ENCODE measurements around the gene TMPO.
A peak's percentile ranks its signal among the peaks of the same experiment; 100 is the strongest.
"Not testable (repeated sequence)": the region's sequence is repeated elsewhere in the genome, so short reads cannot be mapped to it uniquely, and the experiment has no call there.

TMPO gene

GRCh38 chr12:98509063-98509462 lies 6.3 kb upstream of the TMPO start:
- POLR2A ChIA-PET = interaction anchor here (1.4 kb wide), 1 partner anchor 16 kb away, joined by 4 read pairs; no protein-coding TSS in a partner anchor
- TF ChIP-seq FOXK2 (IDR thresholded peaks at IDR 0.05) (no peak), SUZ12 (IDR thresholded peaks at IDR 0.05) (no peak), CTBP1 (IDR thresholded peaks at IDR 0.05; ENCODE audit: borderline replicate concordance) (no peak), LEF1 (IDR thresholded peaks at IDR 0.05; ENCODE audit: borderline replicate concordance) (no peak), NFRKB (IDR thresholded peaks at IDR 0.05) (no peak), SP1 (IDR thresholded peaks at IDR 0.05) (no peak), HDGF (IDR thresholded peaks at IDR 0.05; ENCODE audit: borderline replicate concordance) (no peak), ELF4 (IDR thresholded peaks at IDR 0.05) (no peak), TARDBP (IDR thresholded peaks at IDR 0.05) (no peak), PKNOX1 (IDR thresholded peaks at IDR 0.05) (no peak), FOXM1 (IDR thresholded peaks at IDR 0.05; ENCODE audit: borderline replicate concordance) (no peak), ZNF384 (IDR thresholded peaks at IDR 0.05) (no peak), L3MBTL2 (conservative IDR thresholded peaks at IDR 0.05) (no peak)
- CTCF ChIA-PET = no interaction called here
- DNase-seq (ENCODE audit: extremely low spot score) = no peak

GRCh38 chr12:98511806-98512205 lies 3.6 kb upstream of the TMPO start:
- POLR2A ChIA-PET = interaction anchor here (5.6 kb wide), 1 partner anchor 19 kb away, joined by 45 read pairs; no protein-coding TSS in a partner anchor
- CTCF ChIA-PET; DNase-seq (ENCODE audit: extremely low spot score): not testable (repeated sequence)
- peak; percentile 70 for TF ChIP-seq ZNF384 (IDR thresholded peaks at IDR 0.05)

- ChIA-PET CTCF (interaction anchor here (1.5 kb wide), 1 partner anchor 53 kb away, joined by 5 read pairs; no protein-coding TSS in a partner anchor), POLR2A (interaction anchor here (1.7 to 5.6 kb wide), 3 partner anchors 10 to 80 kb away, joined by 4 to 45 read pairs (median 7); partner anchors contain the start of gene SLC25A3)
- DNase-seq (ENCODE audit: extremely low spot score) = no peak
- TF ChIP-seq SP1 (IDR thresholded peaks at IDR 0.05) = no peak
- TF ChIP-seq FOXA1 (IDR thresholded peaks at IDR 0.05) = no peak
- TF ChIP-seq L3MBTL2 (conservative IDR thresholded peaks at IDR 0.05) = no peak
- TF ChIP-seq LEF1 (IDR thresholded peaks at IDR 0.05; ENCODE audit: borderline replicate concordance) = no peak
- TF ChIP-seq CTBP1 (IDR thresholded peaks at IDR 0.05; ENCODE audit: borderline replicate concordance) = no peak
- TF ChIP-seq PKNOX1 (IDR thresholded peaks at IDR 0.05) = no peak
- TF ChIP-seq BHLHE40 (IDR thresholded peaks at IDR 0.05; ENCODE audit: borderline replicate concordance) = no peak
- TF ChIP-seq ZNF384 (IDR thresholded peaks at IDR 0.05) = no peak
- no peak for TF ChIP-seq FOXM1 (IDR thresholded peaks at IDR 0.05; ENCODE audit: borderline replicate concordance)
- TF ChIP-seq ARNT (IDR thresholded peaks at IDR 0.05) = no peak
- TF ChIP-seq FOXK2 (IDR thresholded peaks at IDR 0.05) = no peak
- TF ChIP-seq TARDBP (IDR thresholded peaks at IDR 0.05) = no peak
- TF ChIP-seq HDGF (IDR thresholded peaks at IDR 0.05; ENCODE audit: borderline replicate concordance) = no peak
- TF ChIP-seq ELF4 (IDR thresholded peaks at IDR 0.05) = no peak
- no peak for TF ChIP-seq SUZ12 (IDR thresholded peaks at IDR 0.05)
- no peak for TF ChIP-seq NFRKB (IDR thresholded peaks at IDR 0.05)
These were observed 1.7 kb upstream of the TMPO start for GRCh38 chr12:98513379-98514322.

- DNase-seq (ENCODE audit: extremely low spot score) = no peak
- TF ChIP-seq LEF1 (IDR thresholded peaks at IDR 0.05; ENCODE audit: borderline replicate concordance) = no peak
- no peak for TF ChIP-seq HDGF (IDR thresholded peaks at IDR 0.05; ENCODE audit: borderline replicate concordance)
- no peak for TF ChIP-seq BHLHE40 (IDR thresholded peaks at IDR 0.05; ENCODE audit: borderline replicate concordance)
- no peak for TF ChIP-seq ARNT (IDR thresholded peaks at IDR 0.05)
- no peak for TF ChIP-seq FOXK2 (IDR thresholded peaks at IDR 0.05)
- no peak for TF ChIP-seq PKNOX1 (IDR thresholded peaks at IDR 0.05)
- no peak for TF ChIP-seq CTBP1 (IDR thresholded peaks at IDR 0.05; ENCODE audit: borderline replicate concordance)
- no peak for TF ChIP-seq SP1 (IDR thresholded peaks at IDR 0.05)
- no peak for TF ChIP-seq NFRKB (IDR thresholded peaks at IDR 0.05)
- no peak for TF ChIP-seq ELF4 (IDR thresholded peaks at IDR 0.05)
- ChIA-PET CTCF (interaction anchor here (1.5 kb wide), 1 partner anchor 52 kb away, joined by 5 read pairs; no protein-coding TSS in a partner anchor), POLR2A (interaction anchor here (1.0 to 5.6 kb wide), 6 partner anchors 12 to 78 kb away, joined by 3 to 45 read pairs (median 5); partner anchors contain the start of gene SLC25A3)
These were observed 456 bp upstream of the TMPO start for GRCh38 chr12:98514982-98515286.

- peak; percentile 91 for TF ChIP-seq FOXM1 (IDR thresholded peaks at IDR 0.05; ENCODE audit: borderline replicate concordance)
- TF ChIP-seq SUZ12 (IDR thresholded peaks at IDR 0.05) = no peak
- TF ChIP-seq ELF4 (IDR thresholded peaks at IDR 0.05) = no peak
- no peak for TF ChIP-seq FOXK2 (IDR thresholded peaks at IDR 0.05)
- TF ChIP-seq PKNOX1 (IDR thresholded peaks at IDR 0.05) = no peak
- no peak for TF ChIP-seq ZNF384 (IDR thresholded peaks at IDR 0.05)
- TF ChIP-seq LEF1 (IDR thresholded peaks at IDR 0.05; ENCODE audit: borderline replicate concordance) = 0 out of 2 replicates have a peak, but pooled peaks have one; percentile 30
- peak; percentile 95 for TF ChIP-seq L3MBTL2 (conservative IDR thresholded peaks at IDR 0.05)
- TF ChIP-seq FOXA1 (IDR thresholded peaks at IDR 0.05) = no peak
- TF ChIP-seq CTBP1 (IDR thresholded peaks at IDR 0.05; ENCODE audit: borderline replicate concordance) = 0 out of 2 replicates have a peak, but pooled peaks have one; percentile 27
- TF ChIP-seq HDGF (IDR thresholded peaks at IDR 0.05; ENCODE audit: borderline replicate concordance) = no peak
- no peak for TF ChIP-seq TARDBP (IDR thresholded peaks at IDR 0.05)
- TF ChIP-seq SP1 (IDR thresholded peaks at IDR 0.05) = no peak
- no peak for TF ChIP-seq NFRKB (IDR thresholded peaks at IDR 0.05)
- TF ChIP-seq ARNT (IDR thresholded peaks at IDR 0.05) = no peak
- TF ChIP-seq BHLHE40 (IDR thresholded peaks at IDR 0.05; ENCODE audit: borderline replicate concordance) = no peak
- ChIA-PET POLR2A (interaction anchor here (0.6 to 5.6 kb wide), 6 partner anchors 16 to 136 kb away, joined by 3 to 45 read pairs (median 5); partner anchors contain the start of gene SLC25A3), CTCF (interaction anchor here (0.9 to 1.2 kb wide), 3 partner anchors 16 to 29 kb away, joined by 4 read pairs; no protein-coding TSS in a partner anchor)
- peak; percentile 41 for DNase-seq (ENCODE audit: extremely low spot score)
These were observed 902 bp downstream of the TMPO start for GRCh38 chr12:98516111-98516873.
